H9 (cell line): ENCODE data around the gene BCL11B. TPM values are rescaled to one million over a fixed set of nuclear protein-coding genes. Genes with fewer than 3 reads are reported as not detected.

Source experiments
- DNase-seq: peaks from one replicate; pipeline ENCODE4 v3.0.0-alpha.2; 2017
- H2AFZ ChIP-seq: one replicate; pipeline ENCODE4 v1.6.1; 2013; ENCODE audit warnings: mild to moderate bottlenecking, low read length, control low read depth, moderate library complexity
- H2AK5ac ChIP-seq: 2 replicates; pipeline ENCODE4 v1.6.1; 2013; ENCODE audit warnings: low read length, control low read depth, mixed read lengths; ENCODE audit not compliant: insufficient read length
- H2BK120ac ChIP-seq: one replicate; pipeline ENCODE4 v1.6.1; 2013; ENCODE audit warnings: low read depth, mild to moderate bottlenecking, low read length, control low read depth, inconsistent platforms; ENCODE audit not compliant: poor library complexity, severe bottlenecking
- H2BK12ac ChIP-seq: 2 replicates; pipeline ENCODE4 v1.6.1; 2013; ENCODE audit warnings: low read length, control low read depth, mixed read lengths, low read depth; ENCODE audit not compliant: insufficient read length
- H2BK15ac ChIP-seq: 2 replicates; pipeline ENCODE4 v1.6.1; 2013; ENCODE audit warnings: low read depth, low read length, control low read depth
- H2BK20ac ChIP-seq: one replicate; pipeline ENCODE4 v1.6.1; 2013; ENCODE audit warnings: low read depth, mild to moderate bottlenecking, low read length, control low read depth, inconsistent platforms; ENCODE audit not compliant: poor library complexity, severe bottlenecking
- H2BK5ac ChIP-seq: 2 replicates; pipeline ENCODE4 v1.6.1; 2013; ENCODE audit warnings: low read length, control low read depth, mixed read lengths; ENCODE audit not compliant: insufficient read length
- H3K14ac ChIP-seq: 2 replicates; pipeline ENCODE4 v1.6.1; 2013; ENCODE audit warnings: low read length, control low read depth; ENCODE audit not compliant: insufficient read depth
- H3K18ac ChIP-seq: 2 replicates; pipeline ENCODE4 v1.6.1; 2013; ENCODE audit warnings: low read depth, mild to moderate bottlenecking, mixed read lengths, low read length, control low read depth; ENCODE audit not compliant: insufficient read length
- H3K23ac ChIP-seq: 2 replicates; pipeline ENCODE4 v1.6.1; 2013; ENCODE audit warnings: low read length, control low read depth, mixed read lengths, low read depth; ENCODE audit not compliant: insufficient read length
- H3K23me2 ChIP-seq: 2 replicates; pipeline ENCODE4 v1.6.1; 2013; ENCODE audit warnings: low read depth, mild to moderate bottlenecking, mixed read lengths, low read length, control low read depth; ENCODE audit not compliant: insufficient read length, poor library complexity, severe bottlenecking
- H3K27ac ChIP-seq: 2 replicates; pipeline ENCODE4 v1.5.1; 2013; ENCODE audit warnings: low read length, control low read depth, mixed read lengths, low read depth; ENCODE audit not compliant: insufficient read length
- H3K27me3 ChIP-seq: 2 replicates; pipeline ENCODE4 v1.6.1; 2013; ENCODE audit warnings: low read length, control low read depth, inconsistent platforms; ENCODE audit not compliant: insufficient read depth
- H3K4ac ChIP-seq: 2 replicates; pipeline ENCODE4 v1.6.1; 2013; ENCODE audit warnings: low read depth, mild to moderate bottlenecking, control low read depth, inconsistent platforms, low read length, moderate library complexity
- H3K4me1 ChIP-seq: 2 replicates; pipeline ENCODE4 v1.6.1; 2013; ENCODE audit warnings: low read length, control low read depth, inconsistent platforms; ENCODE audit not compliant: insufficient read depth
- H3K4me2 ChIP-seq: 2 replicates; pipeline ENCODE4 v1.6.1; 2013; ENCODE audit warnings: low read length, control low read depth, mixed read lengths; ENCODE audit not compliant: insufficient read length, insufficient read depth
- H3K56ac ChIP-seq: 2 replicates; pipeline ENCODE4 v1.6.1; 2013; ENCODE audit warnings: low read depth, mild to moderate bottlenecking, mixed read lengths, low read length, control low read depth; ENCODE audit not compliant: insufficient read length
- H3K79me1 ChIP-seq: 2 replicates; pipeline ENCODE4 v1.6.1; 2013; ENCODE audit warnings: low read depth, mild to moderate bottlenecking, moderate library complexity, low read length, control low read depth, inconsistent platforms; ENCODE audit not compliant: insufficient read depth, poor library complexity, severe bottlenecking
- H3K79me2 ChIP-seq: 2 replicates; pipeline ENCODE4 v1.6.1; 2013; ENCODE audit warnings: low read length, control low read depth, inconsistent platforms; ENCODE audit not compliant: insufficient read depth
- H3K9ac ChIP-seq: 2 replicates; pipeline ENCODE4 v1.6.1; 2013; ENCODE audit warnings: low read length, control low read depth, mixed read lengths; ENCODE audit not compliant: insufficient read length; ENCODE audit errors: extremely low read depth
- H3K9me3 ChIP-seq: one replicate; pipeline ENCODE4 v1.6.1; 2013; ENCODE audit warnings: low read depth, low read length, inconsistent platforms; ENCODE audit not compliant: control insufficient read depth
- H3T11ph ChIP-seq: one replicate; pipeline ENCODE4 v1.6.1; 2013; ENCODE audit warnings: mild to moderate bottlenecking, low read length, control low read depth, inconsistent platforms
- H4K20me1 ChIP-seq: one replicate; pipeline ENCODE4 v1.6.1; 2013; ENCODE audit not compliant: control insufficient read depth, insufficient read length, insufficient read depth
- H4K5ac ChIP-seq: 2 replicates; pipeline ENCODE4 v1.6.1; 2013; ENCODE audit warnings: low read depth, mild to moderate bottlenecking, mixed read lengths, low read length, control low read depth; ENCODE audit not compliant: insufficient read length
- H4K8ac ChIP-seq: replicated peaks from 2 replicates; pipeline ENCODE4 v1.6.1; 2013; ENCODE audit warnings: low read length, control low read depth, mixed read lengths, low read depth; ENCODE audit not compliant: insufficient read length
- H4K91ac ChIP-seq: 2 replicates; pipeline ENCODE4 v1.6.1; 2013; ENCODE audit warnings: low read depth, mild to moderate bottlenecking, moderate library complexity, mixed read lengths, low read length, control low read depth; ENCODE audit not compliant: insufficient read length
- H3K27ac Mint-ChIP-seq, 3 experiments: 2 replicates in 2 of 3; 3 replicates in 1 of 3; pipeline ENCODE4 v1.8.0; 2020 to 2021; ENCODE audit warnings: mixed read lengths in 3 of 3, mild to moderate bottlenecking in 1 of 3, moderate library complexity in 1 of 3
- H3K27me3 Mint-ChIP-seq: 2 replicates; pipeline ENCODE4 v1.8.0; 2021; ENCODE audit warnings: low read depth, mild to moderate bottlenecking, moderate library complexity, mixed read lengths
- H3K36me3 Mint-ChIP-seq, 3 experiments: 2 replicates in 2 of 3; 3 replicates in 1 of 3; pipeline ENCODE4 v1.8.0; 2020 to 2021; ENCODE audit warnings: low read depth in 3 of 3, mixed read lengths in 3 of 3; ENCODE audit not compliant: insufficient read depth in 1 of 3
- H3K4me1 Mint-ChIP-seq, 2 experiments: 2 replicates each; pipeline ENCODE4 v1.8.0; 2020; ENCODE audit warnings: mixed read lengths in 2 of 2
- H3K4me3 Mint-ChIP-seq, 2 experiments: 2 replicates in 1 of 2; 3 replicates in 1 of 2; pipeline ENCODE4 v1.8.0; 2020 to 2021; ENCODE audit warnings: mild to moderate bottlenecking in 2 of 2, mixed read lengths in 2 of 2, moderate library complexity in 1 of 2
- H3K9me3 Mint-ChIP-seq, 2 experiments: 2 replicates in 1 of 2; 3 replicates in 1 of 2; pipeline ENCODE4 v1.8.0; 2020; ENCODE audit warnings: mild to moderate bottlenecking in 2 of 2, mixed read lengths in 2 of 2, moderate library complexity in 1 of 2
- WGBS: extraction: QIAGEN DNeasy Blood & Tissue Kit; methylation state at CpG from one replicate; pipeline ENCODE4 v1.1.7; 2013; ENCODE audit warnings: missing lambda C conversion rate, low lambda C conversion rate, mixed read lengths; ENCODE audit not compliant: insufficient read length; ENCODE audit errors: extremely low coverage; 5-methylcytosine and 5-hydroxymethylcytosine counted together
- total RNA-seq: library from RNA; stranded (reverse); gene quantifications from 2 replicates; pipeline ENCODE4 v1.2.1, GENCODE V29; 2021
- TF ChIP-seq, protein P1 (sequence below): fragments of 200-600 bp; sonication (generic); conservative IDR thresholded peaks from 3 replicates; pipeline ENCODE4 v1.8.0; 2021; ENCODE audit warnings: antibody characterized with exemption, mild to moderate bottlenecking

BCL11B gene
- total RNA-seq, 1 experiment from 2014 or later = 4.9 TPM

DNA sequence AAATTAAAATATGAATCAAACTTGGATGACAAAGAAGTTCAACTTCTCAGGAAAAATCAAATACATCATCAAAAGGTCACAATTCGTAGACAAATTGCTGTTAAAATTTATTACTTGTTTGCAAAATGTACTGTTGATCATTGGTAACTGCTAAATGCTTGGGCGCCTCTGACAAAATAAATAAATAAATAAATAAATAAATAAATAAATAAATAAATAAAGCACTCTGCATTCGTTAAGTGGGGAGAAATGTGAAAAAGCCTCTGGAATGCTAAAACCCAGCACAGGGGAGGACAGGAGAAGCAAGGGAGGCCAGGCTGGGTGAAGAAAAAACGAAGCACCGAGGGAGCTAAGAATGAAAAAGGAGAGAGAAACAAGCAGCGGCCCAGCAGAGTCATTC, 115.2 kb downstream of the BCL11B start:
- H3K4me1 Mint-ChIP-seq = peaks cover 0 to 3% of the 10 kb centered on the region in 2 experiments; a peak in 1 of 4 replicates
- H2AFZ ChIP-seq = no peak overlapping the region
- WGBS = no CpG with 5 or more reads among the region's 6 CpGs
- peaks cover 2% of the 10 kb centered on the region; the same call in 1 of the 2 replicates for H3K27me3 Mint-ChIP-seq
- no peaks in the 10 kb centered on the region for H3K9me3 ChIP-seq
- H3K4ac ChIP-seq = no peak overlapping the region
- H3K4me3 Mint-ChIP-seq = no peak overlapping the region
- H3K27me3 ChIP-seq = no peaks in the 10 kb centered on the region
- H4K5ac ChIP-seq = no peak overlapping the region
- H2AK5ac ChIP-seq = no peak overlapping the region
- no peak overlapping the region for H2BK120ac ChIP-seq
- no peak overlapping the region for H2BK12ac ChIP-seq
- H3K9ac ChIP-seq = no peak overlapping the region
- TF ChIP-seq, protein P1, sequence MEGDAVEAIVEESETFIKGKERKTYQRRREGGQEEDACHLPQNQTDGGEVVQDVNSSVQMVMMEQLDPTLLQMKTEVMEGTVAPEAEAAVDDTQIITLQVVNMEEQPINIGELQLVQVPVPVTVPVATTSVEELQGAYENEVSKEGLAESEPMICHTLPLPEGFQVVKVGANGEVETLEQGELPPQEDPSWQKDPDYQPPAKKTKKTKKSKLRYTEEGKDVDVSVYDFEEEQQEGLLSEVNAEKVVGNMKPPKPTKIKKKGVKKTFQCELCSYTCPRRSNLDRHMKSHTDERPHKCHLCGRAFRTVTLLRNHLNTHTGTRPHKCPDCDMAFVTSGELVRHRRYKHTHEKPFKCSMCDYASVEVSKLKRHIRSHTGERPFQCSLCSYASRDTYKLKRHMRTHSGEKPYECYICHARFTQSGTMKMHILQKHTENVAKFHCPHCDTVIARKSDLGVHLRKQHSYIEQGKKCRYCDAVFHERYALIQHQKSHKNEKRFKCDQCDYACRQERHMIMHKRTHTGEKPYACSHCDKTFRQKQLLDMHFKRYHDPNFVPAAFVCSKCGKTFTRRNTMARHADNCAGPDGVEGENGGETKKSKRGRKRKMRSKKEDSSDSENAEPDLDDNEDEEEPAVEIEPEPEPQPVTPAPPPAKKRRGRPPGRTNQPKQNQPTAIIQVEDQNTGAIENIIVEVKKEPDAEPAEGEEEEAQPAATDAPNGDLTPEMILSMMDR = no peak
- no peaks in the 10 kb centered on the region; a peak in 1 of 7 replicates for H3K36me3 Mint-ChIP-seq
- peak; percentile 6 for DNase-seq
- no peak overlapping the region for H3K27ac Mint-ChIP-seq
- no peak overlapping the region for H3K14ac ChIP-seq
- no peaks in the 10 kb centered on the region for H3K4me1 ChIP-seq
- no peak overlapping the region for H2BK20ac ChIP-seq
- H2BK15ac ChIP-seq = no peak overlapping the region
- no peaks in the 10 kb centered on the region for H4K20me1 ChIP-seq
- no peak overlapping the region for H3K23ac ChIP-seq
- no peak overlapping the region for H2BK5ac ChIP-seq
- H3K79me2 ChIP-seq = no peaks in the 10 kb centered on the region
- no peaks in the 10 kb centered on the region for H3K79me1 ChIP-seq
- H3K18ac ChIP-seq = no peak overlapping the region
- H3K9me3 Mint-ChIP-seq = no peaks in the 10 kb centered on the region
- H3K23me2 ChIP-seq = no peaks in the 10 kb centered on the region
- no peak overlapping the region for H3K56ac ChIP-seq
- H3K4me2 ChIP-seq = no peak overlapping the region
- H3T11ph ChIP-seq = no peak overlapping the region
- no peak overlapping the region for H3K27ac ChIP-seq
- H4K91ac ChIP-seq = no peak overlapping the region
- H4K8ac ChIP-seq = no peak overlapping the region
